A549 (cell line): ENCODE results near the gene EEF2KMT.

Experiments used
- HOXB5 ChIP-seq: fragments of 250-450 bp; sonication (Bioruptor Pico); IDR thresholded peaks from 2 replicates; pipeline ENCODE4 v1.5.0; 2020; ENCODE audit warnings: mild to moderate bottlenecking, moderate library complexity
- JUN ChIP-seq, 2 experiments: fragments of >200 bp; sonication (Bioruptor Twin); formaldehyde crosslinking; IDR thresholded peaks; 2 replicates in 1 of 2; 3 replicates in 1 of 2; pipeline ENCODE4 v1.6.1; 2016 to 2017
- POLR2A ChIP-seq: IDR thresholded peaks from 2 replicates; pipeline ENCODE4 v1.6.1; 2012; ENCODE audit warnings: mild to moderate bottlenecking, low read length
- RAD21 ChIP-seq, 2 experiments: fragments of >200 bp in 1 of 2; sonication (Bioruptor Twin) in 1 of 2; formaldehyde crosslinking in 1 of 2; IDR thresholded peaks in 1 of 2; conservative IDR thresholded peaks in 1 of 2; 2 replicates in 1 of 2; 3 replicates in 1 of 2; pipeline ENCODE4 v1.6.1; 2012 to 2018; ENCODE audit warnings: inconsistent platforms in 1 of 2
- TF ChIP-seq, protein P1 (sequence below): fragments of >200 bp; sonication (Bioruptor Twin); formaldehyde crosslinking; IDR thresholded peaks from 3 replicates; pipeline ENCODE4 v1.5.1; 2016
- TF ChIP-seq, protein P2 (sequence below): fragments of 450-650 bp; IDR thresholded peaks from 2 replicates; pipeline ENCODE4 v1.6.1; 2014; ENCODE audit warnings: antibody characterized with exemption

DNA sequence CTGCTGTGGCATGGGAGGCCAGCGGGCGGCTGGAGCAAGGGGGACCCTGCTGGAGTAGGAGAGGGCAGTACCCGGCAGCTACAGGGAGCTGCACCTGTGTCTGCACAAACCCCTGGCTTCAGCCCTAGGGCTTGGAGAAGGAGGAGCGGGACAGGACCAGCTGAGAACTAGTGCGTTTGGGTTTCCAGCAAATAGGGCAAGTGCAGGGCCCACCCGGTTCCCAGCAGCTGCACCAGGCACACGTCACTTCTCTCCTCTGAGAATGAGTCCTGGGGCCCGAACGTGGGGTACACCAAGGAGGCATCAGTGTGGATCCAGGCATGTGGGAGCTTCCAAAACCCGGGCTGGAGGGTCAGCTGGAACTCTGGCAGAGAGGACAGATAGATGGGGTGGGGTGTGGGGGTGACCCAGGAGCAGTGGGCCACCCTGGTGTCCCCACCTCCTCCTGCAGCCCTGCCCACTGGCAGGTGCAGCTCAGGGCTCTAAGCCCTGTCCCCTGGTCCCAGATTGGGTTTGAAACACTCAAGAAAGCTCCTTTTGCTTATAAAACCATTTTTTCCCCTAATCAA, 37.4 kb downstream of the EEF2KMT start:
- TF ChIP-seq JUN (IDR thresholded peaks at IDR 0.05) = no peak
- TF ChIP-seq, protein P1, sequence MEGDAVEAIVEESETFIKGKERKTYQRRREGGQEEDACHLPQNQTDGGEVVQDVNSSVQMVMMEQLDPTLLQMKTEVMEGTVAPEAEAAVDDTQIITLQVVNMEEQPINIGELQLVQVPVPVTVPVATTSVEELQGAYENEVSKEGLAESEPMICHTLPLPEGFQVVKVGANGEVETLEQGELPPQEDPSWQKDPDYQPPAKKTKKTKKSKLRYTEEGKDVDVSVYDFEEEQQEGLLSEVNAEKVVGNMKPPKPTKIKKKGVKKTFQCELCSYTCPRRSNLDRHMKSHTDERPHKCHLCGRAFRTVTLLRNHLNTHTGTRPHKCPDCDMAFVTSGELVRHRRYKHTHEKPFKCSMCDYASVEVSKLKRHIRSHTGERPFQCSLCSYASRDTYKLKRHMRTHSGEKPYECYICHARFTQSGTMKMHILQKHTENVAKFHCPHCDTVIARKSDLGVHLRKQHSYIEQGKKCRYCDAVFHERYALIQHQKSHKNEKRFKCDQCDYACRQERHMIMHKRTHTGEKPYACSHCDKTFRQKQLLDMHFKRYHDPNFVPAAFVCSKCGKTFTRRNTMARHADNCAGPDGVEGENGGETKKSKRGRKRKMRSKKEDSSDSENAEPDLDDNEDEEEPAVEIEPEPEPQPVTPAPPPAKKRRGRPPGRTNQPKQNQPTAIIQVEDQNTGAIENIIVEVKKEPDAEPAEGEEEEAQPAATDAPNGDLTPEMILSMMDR = no peak
- TF ChIP-seq HOXB5 (CRISPR knock-in tag) = no peak
- no peak for TF ChIP-seq POLR2A
- TF ChIP-seq RAD21 (conservative IDR thresholded peaks at IDR 0.05 in 1 of 2, IDR thresholded peaks at IDR 0.05 in 1 of 2) = no peak
- TF ChIP-seq, protein P2, sequence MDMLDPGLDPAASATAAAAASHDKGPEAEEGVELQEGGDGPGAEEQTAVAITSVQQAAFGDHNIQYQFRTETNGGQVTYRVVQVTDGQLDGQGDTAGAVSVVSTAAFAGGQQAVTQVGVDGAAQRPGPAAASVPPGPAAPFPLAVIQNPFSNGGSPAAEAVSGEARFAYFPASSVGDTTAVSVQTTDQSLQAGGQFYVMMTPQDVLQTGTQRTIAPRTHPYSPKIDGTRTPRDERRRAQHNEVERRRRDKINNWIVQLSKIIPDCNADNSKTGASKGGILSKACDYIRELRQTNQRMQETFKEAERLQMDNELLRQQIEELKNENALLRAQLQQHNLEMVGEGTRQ = no peak
